ENCODE measurements around the gene RELB. TPM values are rescaled to one million over a fixed set of nuclear protein-coding genes. Genes with fewer than 3 reads are reported as not detected.

The RELB gene
- total RNA-seq, 4 donors from 2014 or later = 8.1 to 15.1 (median 11.7) TPM

GRCh38 chr19:45050036-45050435 lies 48.8 kb downstream of the RELB start:
- no peak overlapping the region for H3K4me3 ChIP-seq (ENCODE audit: low read depth, poor library complexity, severe bottlenecking)
- DNase-seq (ENCODE audit: low spot score in 2 of 2) = no peak
- intact Hi-C loops (cut with DNase I; ENCODE audit: low total_unique reads) = no loop called here
- TF ChIP-seq CTCF (IDR thresholded peaks at IDR 0.05) = no peak
- no peak for TF ChIP-seq POLR2A (IDR thresholded peaks at IDR 0.05)
- whole genome bisulfite sequencing, 2 donors = 69 to 71% methylated on average over 6 of the region's 6 CpGs

GRCh38 chr19:45051929-45052579 lies 50.8 kb downstream of the RELB start:
- intact Hi-C loops (cut with DNase I; ENCODE audit: low total_unique reads) = no loop called here
- 39 to 47% methylated on average over 9 of the region's 9 CpGs for WGBS, 2 donors
- TF ChIP-seq CTCF (IDR thresholded peaks at IDR 0.05) (no peak), POLR2A (IDR thresholded peaks at IDR 0.05) (no peak)
- no peak for DNase-seq (ENCODE audit: low spot score in 2 of 2)
- no peak overlapping the region for H3K4me3 ChIP-seq (ENCODE audit: low read depth, poor library complexity, severe bottlenecking)

- no peak for DNase-seq (ENCODE audit: low spot score in 2 of 2)
- 75 to 94% methylated on average over 2 to 8 of the region's 8 CpGs for WGBS, 2 donors
- intact Hi-C loops (cut with DNase I; ENCODE audit: low total_unique reads) = no loop called here
- no peak overlapping the region for H3K4me3 ChIP-seq (ENCODE audit: low read depth, poor library complexity, severe bottlenecking)
- TF ChIP-seq CTCF (IDR thresholded peaks at IDR 0.05) (no peak), POLR2A (IDR thresholded peaks at IDR 0.05) (no peak)
Observed at GRCh38 chr19:45056831-45057230, 55.6 kb downstream of the RELB start.

GRCh38 chr19:45057444-45057843 lies 56.2 kb downstream of the RELB start:
- intact Hi-C loops (cut with DNase I; ENCODE audit: low total_unique reads) = no loop called here
- WGBS, 2 donors = 90 to 91% methylated on average over 8 to 9 of the region's 9 CpGs

GRCh38 chr19:45058622-45059159 lies 57.4 kb downstream of the RELB start:
- TF ChIP-seq CTCF (IDR thresholded peaks at IDR 0.05) = no peak
- no peak for TF ChIP-seq POLR2A (IDR thresholded peaks at IDR 0.05)
- intact Hi-C loops (cut with DNase I; ENCODE audit: low total_unique reads) = no loop called here
- no peak overlapping the region for H3K4me3 ChIP-seq (ENCODE audit: low read depth, poor library complexity, severe bottlenecking)
- DNase-seq (ENCODE audit: low spot score in 2 of 2) = no peak
- 82 to 87% methylated on average over 14 of the region's 14 CpGs for WGBS, 2 donors

More at GRCh38 chr19:45057444-45057843, 56.2 kb downstream of the RELB start:
- no peak for TF ChIP-seq POLR2A (IDR thresholded peaks at IDR 0.05)
- no peak for TF ChIP-seq CTCF (IDR thresholded peaks at IDR 0.05)
- no peak overlapping the region for H3K4me3 ChIP-seq (ENCODE audit: low read depth, poor library complexity, severe bottlenecking)
- DNase-seq (ENCODE audit: low spot score in 2 of 2) = no peak
